GM19193 (cell line): ENCODE results near the gene SDK2.

Experiments used
- POLR2A ChIP-seq: IDR thresholded peaks from 4 replicates; pipeline ENCODE4 v1.6.1; 2011; ENCODE audit not compliant: insufficient read depth, insufficient read length; ENCODE audit errors: extremely low read depth

The SDK2 gene

GRCh38 chr17:73341350-73342049 lies 302.7 kb downstream of the SDK2 start:
- TF ChIP-seq POLR2A: no peak

DNA sequence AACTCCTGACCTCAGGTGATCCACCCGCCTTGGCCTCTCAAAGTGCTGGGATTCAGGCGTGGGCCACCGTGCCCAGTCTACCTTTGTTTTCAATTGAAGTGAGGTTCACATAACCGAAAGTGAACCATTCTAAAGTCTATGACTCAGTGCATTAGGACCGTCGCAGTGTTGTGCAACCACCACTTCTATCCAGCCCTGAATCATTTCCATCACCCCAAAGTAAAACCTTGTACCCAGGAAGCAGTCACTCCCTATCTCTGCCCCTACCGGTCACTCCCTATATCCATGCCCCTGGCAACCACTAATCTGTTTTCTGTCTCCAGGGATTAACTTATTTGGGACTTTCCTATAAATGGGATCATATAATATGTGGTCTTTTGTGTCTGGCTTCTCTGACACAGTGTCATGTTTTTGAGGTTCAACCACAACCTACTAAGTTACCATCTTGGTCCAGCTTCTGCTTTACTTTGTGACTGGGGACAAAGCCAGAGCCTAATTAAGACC lies 304.1 kb downstream of the SDK2 start:
- no peak for TF ChIP-seq POLR2A

GRCh38 chr17:73338566-73339197 lies 305.6 kb downstream of the SDK2 start:
- TF ChIP-seq POLR2A: no peak

GRCh38 chr17:73338050-73338521 lies 306.2 kb downstream of the SDK2 start:
- no peak for TF ChIP-seq POLR2A

- no peak for TF ChIP-seq POLR2A
Measured at GRCh38 chr17:73337330-73337710, 306.9 kb downstream of the SDK2 start.

DNA sequence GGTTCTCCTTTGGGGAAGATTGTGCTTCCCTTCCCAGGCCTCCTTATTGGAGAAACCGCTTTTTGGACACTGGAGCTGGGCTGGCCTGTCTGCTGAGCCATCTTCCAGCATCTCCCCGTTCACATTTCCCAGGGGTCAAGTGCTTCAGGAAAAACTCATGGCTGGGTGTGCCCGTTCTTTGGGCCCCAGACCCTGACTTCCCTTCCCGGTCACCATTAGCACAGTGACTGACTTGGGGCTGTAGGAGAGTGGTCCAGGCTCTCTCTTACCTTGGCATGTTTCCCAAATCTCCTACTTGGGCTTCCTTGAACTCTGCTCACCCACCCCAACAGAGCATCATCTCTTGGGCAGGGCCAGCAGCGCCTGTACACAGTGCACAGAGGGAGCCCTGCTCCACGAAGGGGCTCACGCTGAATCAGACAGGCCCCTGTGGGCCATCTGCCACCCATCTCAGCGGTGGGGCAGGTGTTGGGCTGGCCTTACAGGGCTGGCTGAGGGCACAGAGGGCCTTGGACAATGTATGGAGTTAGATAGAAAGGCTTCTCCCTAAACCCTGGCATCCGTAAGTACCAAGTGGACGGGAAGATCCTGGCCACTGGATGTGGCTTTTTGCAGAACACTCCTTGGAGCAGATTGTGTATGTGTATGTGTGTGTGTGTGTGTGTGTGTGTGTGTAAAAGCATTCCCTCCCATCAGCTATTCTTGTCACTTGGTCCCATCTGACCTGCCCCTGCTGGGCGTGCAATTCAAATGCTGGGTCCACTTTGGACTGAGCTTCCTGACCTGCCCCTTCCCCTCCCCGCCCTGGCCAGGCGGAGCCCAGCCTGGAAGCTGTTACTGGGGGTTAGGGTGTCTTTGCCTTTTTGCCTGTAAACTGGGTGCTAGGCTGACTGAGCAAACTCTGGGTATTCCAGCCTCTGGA lies 307.6 kb downstream of the SDK2 start:
- no peak for TF ChIP-seq POLR2A

- TF ChIP-seq POLR2A: no peak
Measured at GRCh38 chr17:73335591-73336407, 308.4 kb downstream of the SDK2 start.

- no peak for TF ChIP-seq POLR2A
Measured at GRCh38 chr17:73334771-73335513, 309.3 kb downstream of the SDK2 start.

DNA sequence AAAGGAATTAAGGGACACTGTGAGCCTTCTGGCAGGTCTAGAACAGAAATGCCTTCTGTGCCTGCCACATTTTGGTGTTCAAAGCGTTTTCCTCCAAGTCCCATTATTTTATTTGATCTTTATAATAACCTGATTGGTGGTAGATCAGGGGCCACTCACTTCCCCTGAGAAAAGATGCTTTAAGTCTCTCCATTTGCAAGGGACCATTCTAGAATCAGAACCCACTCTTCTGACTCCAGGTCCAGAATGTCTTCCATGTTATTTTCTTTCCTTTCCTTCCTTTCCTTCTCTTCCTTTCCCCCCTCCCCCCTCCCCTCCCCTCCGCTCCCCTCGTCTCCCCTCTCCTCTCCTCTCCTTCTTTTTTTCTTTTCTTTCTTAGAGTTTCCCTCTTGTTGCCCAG lies 313.2 kb downstream of the SDK2 start:
- TF ChIP-seq POLR2A: no peak

- no peak for TF ChIP-seq POLR2A
Measured at GRCh38 chr17:73327676-73328075, 316.6 kb downstream of the SDK2 start.

- no peak for TF ChIP-seq POLR2A
Measured at GRCh38 chr17:73325527-73325842, 318.8 kb downstream of the SDK2 start.

DNA sequence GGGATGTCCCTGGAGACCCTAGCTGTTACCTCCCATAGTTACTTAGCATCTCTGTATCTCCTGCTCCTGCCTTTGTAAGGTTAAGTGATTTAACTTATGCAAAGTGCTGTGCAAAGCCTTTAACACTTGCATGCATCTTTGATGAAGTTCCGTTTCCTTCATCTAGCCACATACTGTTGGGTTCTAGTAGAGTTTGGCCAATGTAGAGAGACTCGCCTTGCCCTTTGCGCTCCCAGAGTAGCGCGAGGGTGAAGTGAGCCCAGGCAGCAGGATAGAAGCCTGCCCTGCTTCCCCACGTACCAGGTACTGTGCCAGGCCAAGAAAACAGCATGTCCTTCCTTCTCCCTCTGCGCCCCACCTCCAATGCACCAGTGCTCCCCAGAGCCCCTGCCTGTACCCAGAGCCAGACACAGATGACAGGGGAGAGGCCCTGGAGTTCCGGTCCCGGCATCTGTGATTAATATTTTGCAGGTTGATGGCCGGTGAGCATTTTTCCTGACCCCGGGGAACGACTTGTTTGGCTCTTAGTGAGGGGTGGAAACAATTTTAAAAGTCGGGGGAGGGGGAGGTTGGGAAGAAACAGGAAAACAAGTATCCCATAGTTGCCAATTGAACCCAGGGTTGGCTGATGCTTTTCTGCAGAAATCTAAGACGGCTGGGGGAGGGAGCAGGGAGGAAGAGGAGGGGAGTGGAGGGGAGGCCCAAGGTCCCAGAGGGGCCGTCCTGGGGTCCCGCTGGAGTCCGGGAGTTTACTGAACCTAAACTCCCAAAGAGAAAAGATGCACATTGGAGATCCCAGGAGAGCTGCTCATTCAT lies 319.3 kb downstream of the SDK2 start:
- no peak for TF ChIP-seq POLR2A

DNA sequence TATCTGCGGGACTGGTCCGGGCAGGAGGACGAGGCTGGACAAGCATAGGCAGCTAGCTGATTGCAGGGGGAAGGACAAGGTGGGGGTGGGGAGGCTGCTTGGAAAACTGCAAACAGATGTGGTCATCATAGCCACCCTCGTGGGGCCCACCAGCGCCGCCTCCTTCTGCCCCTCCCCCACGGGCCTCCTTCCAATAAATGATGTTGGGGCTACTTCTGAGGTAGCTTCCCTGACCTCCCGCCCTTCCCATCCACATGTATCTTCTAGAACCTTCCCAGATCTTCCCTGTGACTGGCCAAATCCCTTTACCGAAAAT lies 320.1 kb downstream of the SDK2 start:
- TF ChIP-seq POLR2A: no peak
